22Rv1 (cell line): ENCODE measurements around the gene GOLM1.

Experiments
- H3K27ac ChIP-seq: fragments of 450-650 bp; 2 replicates; pipeline ENCODE4 v1.5.1; 2017
- ZFX ChIP-seq: fragments of 450-650 bp; IDR thresholded peaks from 2 replicates; pipeline ENCODE4 v1.6.1; 2017; ENCODE audit warnings: antibody characterized with exemption, borderline replicate concordance
- TF ChIP-seq, protein P1 (sequence below): fragments of 450-650 bp; IDR thresholded peaks from 2 replicates; pipeline ENCODE4 v1.5.1; 2017; ENCODE audit warnings: mild to moderate bottlenecking

Gene GOLM1

DNA sequence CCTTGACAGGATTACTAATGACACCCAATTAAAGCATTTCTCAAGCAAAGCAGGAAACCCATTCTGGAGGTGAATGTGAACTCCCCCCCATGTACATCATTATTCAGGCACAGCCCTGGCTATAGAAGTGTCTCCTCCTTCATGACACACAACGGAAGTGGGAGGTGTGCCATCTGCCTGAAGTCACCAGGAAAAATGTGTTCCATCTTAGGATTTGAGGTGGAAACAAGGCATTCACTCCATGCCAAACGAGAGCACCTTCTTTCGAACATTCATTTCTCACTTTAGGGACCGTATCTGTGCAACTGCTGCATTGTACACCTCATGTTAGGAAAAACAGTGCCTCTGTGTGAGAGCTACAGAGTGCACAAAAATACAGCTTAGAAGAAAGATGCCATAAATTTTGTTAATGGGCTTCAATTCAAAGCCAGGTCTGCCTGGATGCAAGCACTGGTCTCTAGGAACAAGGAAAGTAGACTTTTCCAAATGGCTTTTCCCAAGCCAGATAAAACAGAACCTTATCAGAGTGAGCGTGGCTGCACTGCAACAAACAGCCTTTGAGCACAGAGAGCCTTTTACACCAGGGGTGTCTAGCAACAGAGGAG is 19.4 kb downstream of the GOLM1 start:
- no peak overlapping the region for H3K27ac ChIP-seq
- no peak for TF ChIP-seq ZFX
- TF ChIP-seq, protein P1, sequence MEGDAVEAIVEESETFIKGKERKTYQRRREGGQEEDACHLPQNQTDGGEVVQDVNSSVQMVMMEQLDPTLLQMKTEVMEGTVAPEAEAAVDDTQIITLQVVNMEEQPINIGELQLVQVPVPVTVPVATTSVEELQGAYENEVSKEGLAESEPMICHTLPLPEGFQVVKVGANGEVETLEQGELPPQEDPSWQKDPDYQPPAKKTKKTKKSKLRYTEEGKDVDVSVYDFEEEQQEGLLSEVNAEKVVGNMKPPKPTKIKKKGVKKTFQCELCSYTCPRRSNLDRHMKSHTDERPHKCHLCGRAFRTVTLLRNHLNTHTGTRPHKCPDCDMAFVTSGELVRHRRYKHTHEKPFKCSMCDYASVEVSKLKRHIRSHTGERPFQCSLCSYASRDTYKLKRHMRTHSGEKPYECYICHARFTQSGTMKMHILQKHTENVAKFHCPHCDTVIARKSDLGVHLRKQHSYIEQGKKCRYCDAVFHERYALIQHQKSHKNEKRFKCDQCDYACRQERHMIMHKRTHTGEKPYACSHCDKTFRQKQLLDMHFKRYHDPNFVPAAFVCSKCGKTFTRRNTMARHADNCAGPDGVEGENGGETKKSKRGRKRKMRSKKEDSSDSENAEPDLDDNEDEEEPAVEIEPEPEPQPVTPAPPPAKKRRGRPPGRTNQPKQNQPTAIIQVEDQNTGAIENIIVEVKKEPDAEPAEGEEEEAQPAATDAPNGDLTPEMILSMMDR: no peak

DNA sequence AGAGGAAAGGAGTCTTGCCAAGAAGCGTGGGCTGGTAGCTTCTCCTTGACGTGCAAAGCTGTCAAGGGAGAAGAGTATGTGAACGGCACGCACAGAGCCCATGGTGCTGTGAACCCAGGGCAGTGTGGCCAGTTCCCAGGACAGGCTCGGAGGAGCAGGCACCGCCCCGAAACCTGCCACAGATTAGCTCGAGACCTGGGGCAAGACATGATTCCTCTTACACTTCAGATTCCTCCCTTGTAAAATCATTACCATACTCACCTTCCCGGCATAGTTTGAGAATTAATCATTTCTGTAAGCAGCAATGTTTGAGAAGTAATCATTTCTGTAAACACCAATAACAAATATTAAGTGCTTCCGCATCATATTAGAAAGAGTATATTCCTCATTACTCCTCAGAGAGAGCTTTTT is 19.9 kb downstream of the GOLM1 start:
- TF ChIP-seq ZFX: no peak
- TF ChIP-seq, protein P1: no peak
- H3K27ac ChIP-seq: no peak overlapping the region

DNA sequence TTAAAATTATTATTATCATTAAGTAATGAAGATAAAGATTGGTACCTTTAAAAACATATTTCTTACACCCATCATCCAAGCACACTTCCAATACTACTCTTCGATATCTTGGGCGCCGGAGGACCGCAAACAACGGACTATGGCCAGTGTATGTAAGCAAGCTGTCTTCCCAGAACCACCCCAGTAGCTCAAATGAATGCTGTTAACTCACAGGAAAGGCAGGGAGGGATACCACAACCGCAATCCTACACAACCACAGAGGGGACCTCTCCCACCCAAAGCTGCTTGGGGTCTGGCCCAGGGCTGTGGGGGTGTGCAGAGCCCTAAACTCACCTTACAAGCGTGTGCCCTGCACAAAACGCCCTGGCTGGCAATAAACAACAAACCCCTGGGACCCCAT is 20.6 kb downstream of the GOLM1 start:
- H3K27ac ChIP-seq: no peak overlapping the region
- TF ChIP-seq ZFX: no peak
- TF ChIP-seq, protein P1: no peak

DNA sequence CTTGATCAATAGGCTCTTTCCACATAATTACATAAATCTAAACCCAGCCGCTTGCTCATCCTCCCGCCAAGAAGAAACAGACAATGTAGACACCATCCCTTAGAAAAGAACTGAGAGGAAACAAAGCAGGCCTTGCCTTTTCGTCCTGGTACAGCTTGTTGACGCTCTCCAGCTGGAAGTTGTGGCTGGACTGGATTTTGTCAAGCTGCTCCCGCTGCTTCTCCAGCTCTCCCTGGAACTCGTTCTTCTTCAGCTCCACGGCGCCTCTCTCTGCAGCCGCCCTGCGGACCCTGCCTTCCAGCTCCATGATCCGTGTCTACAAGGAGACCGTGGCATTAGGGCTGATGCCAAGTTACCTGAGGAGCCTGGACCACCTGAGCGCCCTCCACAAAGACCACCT is 22.1 kb downstream of the GOLM1 start:
- no peak overlapping the region for H3K27ac ChIP-seq
- no peak for TF ChIP-seq ZFX
- TF ChIP-seq, protein P1: no peak

DNA sequence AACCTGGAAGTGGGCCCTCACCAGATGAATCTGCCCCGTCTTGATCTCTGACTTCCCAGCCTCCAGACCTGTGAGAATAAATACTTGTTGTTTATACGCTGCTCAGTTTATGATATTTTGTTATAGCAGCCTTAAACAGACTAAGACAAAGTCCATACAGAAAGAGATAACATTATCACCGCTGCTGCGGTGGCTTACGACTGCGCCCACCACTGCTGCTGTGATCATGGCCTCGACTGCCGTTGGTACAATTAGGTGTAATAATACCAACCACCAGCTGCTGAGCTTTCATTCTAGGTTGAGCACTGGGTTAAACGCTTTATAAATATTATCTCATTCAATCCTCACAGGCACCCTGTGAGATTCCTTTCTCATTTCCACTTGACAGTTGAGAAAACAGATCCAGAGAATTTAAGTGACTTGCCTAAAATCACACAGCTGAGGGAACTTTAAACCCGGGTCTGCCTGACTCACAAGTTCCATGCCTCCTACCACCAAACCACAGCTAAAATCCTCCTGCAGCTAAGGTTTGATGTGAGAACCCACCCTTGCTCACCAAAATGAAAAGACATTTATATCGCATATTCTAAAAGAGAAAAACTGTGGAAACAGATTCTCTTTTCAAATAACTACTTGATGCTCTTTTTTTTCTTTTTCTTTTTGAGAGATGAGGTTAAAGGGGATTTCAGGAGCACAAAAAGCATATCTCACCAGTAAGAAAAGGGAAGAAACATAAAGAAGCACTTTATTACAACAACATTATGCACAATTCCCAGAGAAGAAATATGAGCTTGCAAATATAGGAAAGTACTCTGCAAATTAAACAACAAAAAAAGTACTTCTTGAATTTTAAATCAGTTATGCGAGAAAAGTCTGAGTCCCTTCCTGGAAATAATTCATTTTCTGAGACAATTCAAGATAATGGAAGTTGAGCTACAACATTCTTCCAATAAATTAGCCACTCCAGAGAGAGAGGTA is 23.9 kb downstream of the GOLM1 start:
- TF ChIP-seq ZFX: no peak
- TF ChIP-seq, protein P1: no peak
- no peak overlapping the region for H3K27ac ChIP-seq

DNA sequence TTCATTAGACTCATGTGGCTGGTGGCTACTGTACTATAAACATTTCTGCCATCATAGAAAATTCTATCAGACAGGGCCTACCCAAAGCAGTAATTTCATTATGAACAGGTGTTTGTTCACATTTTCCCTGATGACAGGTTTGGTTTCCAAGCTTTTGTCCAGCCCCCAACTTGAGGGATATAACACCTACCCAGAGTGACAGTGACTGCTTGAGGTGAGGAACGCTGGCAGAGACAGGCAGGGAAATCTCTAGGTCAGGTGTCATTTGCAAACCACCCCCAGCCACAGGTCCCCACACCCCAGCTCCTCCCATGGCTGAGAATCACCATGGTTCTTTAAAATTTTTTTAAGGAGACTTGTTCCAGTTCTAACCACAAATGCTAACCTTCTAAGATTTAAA is 25.5 kb downstream of the GOLM1 start:
- TF ChIP-seq, protein P1: no peak
- TF ChIP-seq ZFX: no peak
- no peak overlapping the region for H3K27ac ChIP-seq

DNA sequence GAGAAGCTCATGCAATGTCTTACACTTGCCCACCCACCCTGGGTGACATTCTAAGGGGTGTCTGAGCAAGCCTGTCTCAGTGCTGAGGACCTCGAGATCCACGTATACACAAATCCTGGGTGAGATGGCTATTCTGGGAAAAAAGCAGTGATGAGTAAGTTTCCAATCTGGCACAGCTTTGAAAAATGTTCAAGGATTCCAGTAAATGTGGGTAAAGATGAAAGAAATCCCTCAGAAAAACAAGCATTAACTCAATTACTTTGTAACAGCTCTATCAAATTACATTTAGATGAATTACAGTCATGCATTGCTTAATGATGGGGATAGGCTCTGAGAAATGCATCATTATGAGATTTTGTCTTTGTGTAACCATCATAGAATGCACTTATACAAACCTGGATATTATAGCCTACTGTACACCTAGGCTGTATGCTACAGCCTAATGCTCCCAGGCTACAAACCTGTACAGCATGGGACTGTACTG is 26.9 kb downstream of the GOLM1 start:
- no peak overlapping the region for H3K27ac ChIP-seq
- TF ChIP-seq ZFX: no peak
- TF ChIP-seq, protein P1: no peak
